NCI-H345 treated with DMSO at 0.1 percent for 48 hours (cell line): ENCODE data around the gene HEG1.
"Not testable (repeated sequence)": the region's sequence is repeated elsewhere in the genome, so short reads cannot be mapped to it uniquely, and the experiment has no call there.

ENCODE experiments used
- DNase-seq: peaks from one replicate; lab custom pipeline; 2025; ENCODE audit not compliant: unreplicated experiment; lab: John Stamatoyannopoulos, UW

Gene HEG1

DNA sequence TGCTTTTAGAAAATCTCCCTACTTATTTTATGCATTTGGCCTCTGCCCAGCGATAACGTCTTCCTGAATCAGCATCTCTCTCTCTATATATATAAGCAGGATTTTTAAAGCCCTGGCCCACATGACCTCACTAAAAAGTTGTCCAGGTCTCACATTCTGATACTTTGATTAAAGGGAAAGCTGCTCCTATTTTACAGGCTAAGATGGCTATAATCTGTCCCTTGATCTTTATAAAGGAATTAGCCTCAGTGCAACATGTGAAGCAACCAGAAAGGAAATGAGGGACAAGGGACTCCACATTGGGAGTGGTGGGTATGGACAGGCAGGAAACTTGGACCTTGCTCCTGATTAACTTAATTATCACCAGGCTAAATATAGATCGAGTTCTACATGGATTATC is 95.7 kb downstream of the HEG1 start:
- no peak for DNase-seq

DNA sequence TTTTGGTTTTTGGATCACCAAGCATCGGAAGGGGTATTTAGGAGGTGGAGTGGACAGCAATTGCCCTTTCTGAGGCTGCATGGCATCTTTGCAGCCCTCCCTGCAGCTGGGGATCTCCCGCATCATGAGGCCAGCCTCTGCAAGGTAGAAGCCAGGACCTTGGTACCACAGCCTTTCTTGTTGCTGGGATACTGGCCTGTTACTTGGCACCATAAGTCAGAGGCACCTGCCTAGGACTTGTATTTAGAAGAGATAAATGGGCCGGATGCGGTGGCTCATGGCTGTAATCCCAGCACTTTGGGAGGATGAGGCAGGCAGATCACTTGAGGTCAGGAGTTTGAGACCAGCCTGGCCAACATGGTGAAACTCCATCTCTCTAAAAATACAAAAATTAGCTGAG is 97.8 kb downstream of the HEG1 start:
- DNase-seq, result not testable (repeated sequence)

- no peak for DNase-seq
Measured at GRCh38 chr3:124952282-124952855, 103.4 kb downstream of the HEG1 start.

DNA sequence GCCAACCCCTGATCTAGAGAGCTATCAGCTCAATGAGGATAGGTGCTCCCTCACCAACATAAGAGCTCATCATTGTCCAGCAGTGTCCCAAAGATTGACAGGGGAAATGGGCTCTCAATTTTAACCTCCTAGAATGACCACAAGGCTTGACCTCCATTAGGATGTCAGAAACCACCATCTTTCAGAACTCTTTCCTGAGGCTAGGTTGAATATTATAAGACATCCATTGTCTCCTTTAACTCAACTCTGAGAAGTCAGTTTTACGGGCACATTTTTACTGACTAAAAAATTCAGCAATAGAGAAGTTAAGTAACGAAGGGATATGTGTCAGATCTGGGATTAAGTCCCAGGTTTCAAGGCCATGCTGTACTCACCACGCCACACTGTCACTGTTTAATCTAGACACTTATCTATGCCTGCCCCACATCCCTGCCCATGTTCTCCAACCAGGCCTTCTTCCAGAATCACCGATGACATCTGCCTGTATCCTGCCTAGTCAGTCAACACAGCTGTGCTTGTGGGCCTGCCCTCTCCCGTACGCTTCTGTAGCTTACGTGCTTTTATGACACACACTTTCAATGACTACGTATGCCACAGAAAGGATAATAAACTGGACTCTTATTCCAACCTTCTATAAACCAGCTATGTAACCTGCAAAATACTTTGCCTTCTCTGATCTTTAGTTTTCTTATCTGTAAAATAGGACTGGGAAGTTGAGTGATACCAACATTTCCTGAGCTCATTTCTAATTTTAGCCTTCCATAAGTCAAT is 104.1 kb downstream of the HEG1 start:
- DNase-seq, result no peak

DNA sequence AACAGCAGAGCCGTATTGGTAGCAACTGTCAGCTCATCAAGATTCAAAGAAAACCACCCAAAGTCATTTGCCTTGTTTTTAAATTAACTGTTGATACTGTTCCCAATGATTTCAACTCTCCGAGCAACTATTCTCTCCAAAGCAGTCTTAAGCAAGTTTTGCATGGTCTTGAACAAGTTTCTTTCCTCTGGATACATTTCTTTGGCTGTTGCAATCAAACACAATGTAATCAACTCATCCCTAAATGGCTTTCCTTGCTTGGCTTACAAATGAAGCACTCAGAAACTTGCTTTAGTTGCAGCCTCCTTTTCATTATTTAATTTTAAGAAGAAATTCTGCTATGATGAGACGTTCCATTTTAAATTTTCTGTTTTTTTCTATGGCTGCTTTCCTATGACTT is 105.8 kb downstream of the HEG1 start:
- no peak for DNase-seq

DNA sequence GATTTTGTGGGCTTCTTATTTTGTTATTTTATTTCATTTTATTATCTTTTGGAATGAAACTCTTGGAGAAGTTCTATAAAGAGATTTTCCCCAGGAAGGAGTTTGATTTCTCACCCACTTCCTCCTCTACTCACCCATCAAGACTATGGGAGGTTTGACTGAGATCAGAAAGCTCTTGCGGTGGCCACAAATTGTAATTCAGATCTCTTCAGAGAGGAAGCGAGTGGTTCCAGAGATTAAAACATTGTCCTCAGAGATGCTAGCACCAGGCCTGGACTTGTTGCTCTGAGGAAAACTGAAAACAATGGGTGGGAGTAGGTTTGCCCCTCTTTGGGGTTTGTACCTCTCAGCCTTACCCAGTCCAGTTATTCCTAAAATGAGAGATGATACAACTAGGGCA is 113.2 kb downstream of the HEG1 start:
- DNase-seq, result no peak

DNA sequence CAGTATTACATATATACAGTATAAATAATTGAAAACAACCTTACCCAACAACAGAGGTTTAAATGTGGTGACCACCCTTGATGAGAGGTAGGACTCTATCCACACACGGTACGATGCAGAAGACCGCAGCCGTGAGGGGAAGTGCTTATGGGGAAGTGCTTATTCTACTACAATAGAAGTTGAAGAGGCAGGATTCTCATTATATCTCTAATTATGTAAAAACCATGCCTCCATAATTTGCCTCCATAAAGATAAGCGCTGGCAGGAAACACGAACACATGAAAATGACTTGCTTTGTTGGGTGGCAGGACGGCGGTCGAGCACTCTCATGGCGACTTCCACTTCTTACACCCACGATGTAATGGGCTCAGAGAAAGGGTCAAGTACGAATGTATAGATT is 114.0 kb downstream of the HEG1 start:
- DNase-seq, result no peak

DNA sequence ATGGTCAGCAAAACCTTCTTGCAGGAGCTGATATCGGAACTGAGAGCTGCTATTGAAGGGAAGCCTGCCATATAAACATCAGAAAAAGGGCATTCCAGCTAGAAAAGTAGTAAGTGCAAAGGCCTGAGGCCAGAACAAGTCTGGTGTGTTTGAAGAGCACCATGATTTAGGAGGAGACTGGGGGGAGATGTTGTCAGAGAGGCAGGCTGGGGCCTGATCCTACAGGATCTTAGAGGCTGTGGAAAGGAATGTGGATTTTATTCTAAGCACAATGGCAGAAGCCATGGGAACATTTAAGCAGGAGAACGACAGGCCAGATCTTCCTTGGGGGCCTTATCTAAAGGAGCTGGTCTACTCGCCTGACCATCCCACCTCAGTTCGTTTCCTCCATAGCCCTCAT is 116.1 kb downstream of the HEG1 start:
- DNase-seq, result no peak

DNA sequence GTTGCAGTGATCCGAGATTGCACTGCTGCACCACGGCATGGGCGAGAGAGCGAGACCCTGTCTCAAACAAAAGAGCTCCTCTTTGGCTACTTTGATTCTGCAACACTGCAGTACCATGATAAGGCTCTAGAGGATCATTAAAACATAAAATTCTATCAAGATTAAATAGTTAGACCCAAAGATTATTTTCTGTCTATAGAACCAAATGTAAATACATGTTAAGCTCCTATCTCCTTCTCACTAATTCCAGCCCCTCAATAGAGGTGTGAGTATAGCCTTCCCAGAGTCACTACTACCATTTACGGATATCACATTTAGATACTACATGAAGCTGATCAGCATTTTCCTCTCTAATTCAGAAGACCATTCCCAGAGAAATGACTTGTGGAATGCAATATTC is 116.9 kb downstream of the HEG1 start:
- DNase-seq, result no peak

DNA sequence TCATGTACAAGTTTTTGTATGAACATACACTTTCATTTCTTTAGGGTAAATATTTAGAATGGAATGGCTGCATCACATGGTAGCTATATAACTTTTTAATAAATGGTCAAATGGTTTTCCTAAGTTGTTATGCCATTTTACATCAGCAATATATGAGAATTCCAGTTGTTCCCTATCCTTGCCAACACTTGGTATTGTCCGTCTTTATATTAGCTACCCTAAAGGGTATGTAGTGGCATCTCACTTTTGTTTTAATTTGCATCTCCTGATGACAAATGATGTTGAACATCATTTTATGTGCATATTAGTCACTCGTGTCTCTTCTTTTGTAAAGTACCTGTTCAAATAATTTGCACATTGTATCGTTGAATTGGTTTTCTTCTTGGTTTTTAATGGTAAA is 118.7 kb downstream of the HEG1 start:
- DNase-seq, result no peak

- no peak for DNase-seq
Measured at GRCh38 chr3:124935794-124936542, 119.8 kb downstream of the HEG1 start.

- no peak for DNase-seq
Measured at GRCh38 chr3:124935264-124935663, 120.5 kb downstream of the HEG1 start.

- DNase-seq, result no peak
Measured at GRCh38 chr3:124934577-124934976, 121.2 kb downstream of the HEG1 start, which contains the start of gene MUC13. MUC13 (minus strand) TSS chr3:124934751; CDS start chr3:124934712, 39 bp downstream.

GRCh38 chr3:124928333-124929202 is 127.2 kb downstream of the HEG1 start:
- peak; percentile 18 for DNase-seq

DNA sequence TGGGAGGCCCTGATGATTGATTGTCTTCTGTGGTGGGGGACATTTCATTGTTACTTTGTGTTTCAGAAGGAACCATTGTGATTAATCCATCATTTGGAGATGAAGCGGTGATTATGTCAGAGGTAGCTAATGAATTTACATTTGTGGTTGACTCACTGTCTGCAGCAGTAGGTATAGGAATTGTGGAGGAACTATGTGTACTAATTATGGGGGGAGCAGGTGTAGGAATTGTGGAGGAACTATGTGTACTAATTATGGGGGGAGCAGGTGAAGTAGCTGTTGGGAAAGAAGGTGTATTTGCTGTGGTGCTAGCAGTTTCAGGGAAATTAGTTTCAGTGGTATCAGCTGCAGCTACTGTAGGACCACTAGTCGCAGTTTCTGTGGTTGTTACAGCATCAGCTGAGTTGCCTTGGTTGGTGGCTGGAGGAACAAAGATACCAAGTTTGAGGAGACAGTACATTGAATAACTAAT is 128.2 kb downstream of the HEG1 start:
- no peak for DNase-seq

GRCh38 chr3:124926426-124927101 is 129.2 kb downstream of the HEG1 start:
- DNase-seq, result no peak

GRCh38 chr3:124924741-124925140 is 131.1 kb downstream of the HEG1 start:
- DNase-seq, result no peak

DNA sequence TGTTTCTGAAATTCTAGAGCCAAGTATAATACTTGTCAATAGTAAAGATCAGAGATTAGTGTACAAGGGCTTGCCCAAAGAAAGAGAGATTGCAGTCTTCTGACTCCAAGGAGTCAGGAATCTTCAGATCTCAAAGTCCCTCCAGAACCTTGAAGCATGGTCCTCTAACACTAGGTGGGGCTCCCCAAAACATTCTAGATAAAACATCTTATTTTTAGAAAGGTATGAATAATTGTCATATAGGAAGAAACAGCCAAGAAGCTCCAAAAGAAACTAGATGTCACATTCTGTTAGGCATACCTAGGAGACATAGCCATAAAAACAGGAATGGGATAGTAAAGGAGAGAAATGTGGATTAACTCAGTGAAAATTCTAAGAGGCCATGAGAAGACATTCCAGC is 132.0 kb downstream of the HEG1 start:
- no peak for DNase-seq

DNA sequence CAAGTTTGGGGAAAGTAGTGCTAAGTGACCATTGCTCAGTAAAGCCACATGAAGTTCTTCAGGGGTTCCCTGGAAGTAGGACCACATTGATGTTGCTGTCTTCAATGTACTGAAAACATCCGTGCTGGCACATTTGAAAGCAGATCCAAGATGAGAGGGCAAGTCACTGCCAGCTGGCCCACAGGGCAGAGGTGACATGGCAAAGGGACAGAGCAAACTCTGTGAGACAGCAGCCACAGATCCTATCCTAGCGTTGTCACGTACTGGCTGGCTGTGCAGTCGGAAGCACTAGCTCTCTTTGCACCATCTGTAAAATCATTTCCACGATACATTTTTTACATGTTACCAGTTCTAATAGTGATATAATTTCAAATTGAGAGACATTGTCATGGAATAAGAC is 135.1 kb downstream of the HEG1 start:
- DNase-seq, result no peak

DNA sequence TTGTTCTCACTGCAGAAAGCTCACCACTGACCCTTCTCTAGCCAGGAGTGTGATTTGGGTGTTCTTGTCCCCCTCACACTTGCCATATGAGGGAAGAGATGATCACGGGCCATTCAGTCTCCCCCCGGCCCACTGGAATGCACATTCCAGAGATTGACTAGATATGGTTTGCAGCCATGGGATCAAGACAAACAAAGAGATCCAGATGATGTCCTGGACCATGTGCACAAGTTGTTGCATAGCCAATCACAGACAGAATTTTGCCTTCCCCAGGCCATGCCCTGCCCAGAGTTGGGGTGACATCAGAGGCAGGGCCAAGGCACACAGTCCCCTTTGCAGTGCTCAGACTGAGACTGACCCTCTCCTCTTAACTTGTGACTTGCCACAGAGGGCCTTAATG is 136.0 kb downstream of the HEG1 start:
- DNase-seq, result no peak
